Measurements from ENCODE around the gene TMEM63B. TPM values are rescaled to one million over a fixed set of nuclear protein-coding genes. Genes with fewer than 3 reads are reported as not detected.

TMEM63B gene
- total RNA-seq, 2 experiments from 2014 or later: 10.9 to 15.2 TPM

- Mint-ChIP-seq H3K36me3 (ENCODE audit: low read depth) (no peaks in the 10 kb centered on the region), H3K4me3 (no peak overlapping the region), H3K9me3 (ENCODE audit: low read depth) (no peaks in the 10 kb centered on the region), H3K4me1 (peaks cover 22% of the 10 kb centered on the region), H3K27ac (no peak overlapping the region), H3K27me3 (no peaks in the 10 kb centered on the region)
- CTCF ChIA-PET: interaction anchor here (0.7 to 4.0 kb wide), 5 partner anchors 10 to 106 kb away, joined by 3 to 21 read pairs (median 4); partner anchors contain the start of gene SLC35B2
- DNase-seq (no peak), ATAC-seq (no peak)
- POLR2A ChIA-PET: no interaction called here
- intact Hi-C loops (cut with DNase I, micrococcal nuclease): no loop called here
Measured at GRCh38 chr6:44162876-44163625, 35.7 kb downstream of the TMEM63B start.

- intact Hi-C loops (cut with DNase I, micrococcal nuclease): no loop called here
- ATAC-seq (no peak), DNase-seq (no peak)
- H3K4me3 Mint-ChIP-seq: no peak overlapping the region
- peaks cover 16% of the 10 kb centered on the region for H3K4me1 Mint-ChIP-seq
- POLR2A ChIA-PET: no interaction called here
- no peaks in the 10 kb centered on the region for H3K9me3 Mint-ChIP-seq (ENCODE audit: low read depth)
- H3K27ac Mint-ChIP-seq: no peak overlapping the region
- H3K27me3 Mint-ChIP-seq: no peaks in the 10 kb centered on the region
- no peaks in the 10 kb centered on the region for H3K36me3 Mint-ChIP-seq (ENCODE audit: low read depth)
- CTCF ChIA-PET: interaction anchor here (0.9 kb wide), 1 partner anchor 9 kb away, joined by 4 read pairs; no protein-coding TSS in a partner anchor
Measured at GRCh38 chr6:44166116-44166515, 38.8 kb downstream of the TMEM63B start.

GRCh38 chr6:44166591-44167184, 39.3 kb downstream of the TMEM63B start:
- Mint-ChIP-seq H3K27me3 (no peaks in the 10 kb centered on the region), H3K9me3 (ENCODE audit: low read depth) (no peaks in the 10 kb centered on the region), H3K36me3 (ENCODE audit: low read depth) (no peaks in the 10 kb centered on the region), H3K27ac (no peak overlapping the region), H3K4me1 (peaks cover 15% of the 10 kb centered on the region), H3K4me3 (no peak overlapping the region)
- peak; percentile 18 for DNase-seq
- peak; percentile 27 for ATAC-seq
- intact Hi-C loops (cut with DNase I, micrococcal nuclease): no loop called here
- CTCF ChIA-PET: interaction anchor here (0.9 kb wide), 1 partner anchor 8 kb away, joined by 4 read pairs; no protein-coding TSS in a partner anchor
- POLR2A ChIA-PET: no interaction called here

DNA sequence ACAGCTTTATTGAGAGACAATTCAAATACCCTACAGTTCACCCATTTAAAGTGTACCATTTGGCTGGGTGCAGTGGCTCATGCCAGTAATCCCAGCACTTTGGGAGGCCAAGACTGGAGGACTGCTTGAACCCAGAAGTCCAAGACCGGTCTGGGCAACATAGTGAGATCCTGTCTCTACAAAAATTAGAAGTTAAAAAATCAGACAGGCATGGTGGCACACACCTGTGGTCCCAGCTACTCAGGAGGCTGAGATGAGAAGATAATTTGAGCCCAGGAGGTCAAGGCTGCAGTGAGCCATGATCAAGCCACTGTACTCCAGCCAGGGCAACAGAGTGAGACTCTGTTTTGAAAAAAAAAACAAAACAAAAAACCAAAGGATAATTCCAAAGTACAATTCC, 40.2 kb downstream of the TMEM63B start:
- ATAC-seq (no peak), DNase-seq (no peak)
- no peak overlapping the region for H3K4me3 Mint-ChIP-seq
- no peaks in the 10 kb centered on the region for H3K27me3 Mint-ChIP-seq
- ChIA-PET POLR2A (no interaction called here), CTCF (interaction anchor here (1.4 kb wide), 1 partner anchor 71 kb away, joined by 6 read pairs; no protein-coding TSS in a partner anchor)
- H3K9me3 Mint-ChIP-seq (ENCODE audit: low read depth): no peaks in the 10 kb centered on the region
- H3K4me1 Mint-ChIP-seq: peaks cover 17% of the 10 kb centered on the region
- H3K36me3 Mint-ChIP-seq (ENCODE audit: low read depth): no peaks in the 10 kb centered on the region
- intact Hi-C loops (cut with DNase I, micrococcal nuclease): no loop called here
- no peak overlapping the region for H3K27ac Mint-ChIP-seq

DNA sequence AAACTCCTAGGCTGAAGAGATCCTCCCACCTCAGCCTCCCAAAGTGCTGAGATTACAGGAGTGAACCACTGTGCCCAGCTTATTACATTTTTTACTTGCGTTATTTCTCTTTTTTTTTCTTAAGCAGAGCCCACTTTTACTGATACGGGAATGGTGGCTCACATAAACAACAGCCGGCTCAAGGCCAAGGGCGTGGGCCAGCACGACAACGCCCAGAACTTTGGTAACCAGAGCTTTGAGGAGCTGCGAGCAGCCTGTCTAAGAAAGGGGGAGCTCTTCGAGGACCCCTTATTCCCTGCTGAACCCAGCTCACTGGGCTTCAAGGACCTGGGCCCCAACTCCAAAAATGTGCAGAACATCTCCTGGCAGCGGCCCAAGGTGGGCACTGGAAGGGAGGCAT, 41.8 kb downstream of the TMEM63B start:
- Mint-ChIP-seq H3K27me3 (no peaks in the 10 kb centered on the region), H3K4me1 (peaks cover 30% of the 10 kb centered on the region), H3K4me3 (no peak overlapping the region), H3K36me3 (ENCODE audit: low read depth) (no peaks in the 10 kb centered on the region), H3K27ac (no peak overlapping the region), H3K9me3 (ENCODE audit: low read depth) (no peaks in the 10 kb centered on the region)
- intact Hi-C loops (cut with DNase I, micrococcal nuclease): no loop called here
- ChIA-PET CTCF (interaction anchor here (0.6 to 1.3 kb wide), 4 partner anchors 18 to 169 kb away, joined by 3 to 4 read pairs (median 3); no protein-coding TSS in a partner anchor), POLR2A (no interaction called here)
- DNase-seq: no peak
- no peak for ATAC-seq

- intact Hi-C loops (cut with DNase I, micrococcal nuclease): loop anchor here in 1 of 2 experiments (5.0 kb wide), 1 partner anchor 43 kb away; the partner anchor contains the start of genes MRPL14 and TMEM63B
Measured at GRCh38 chr6:44169886-44170570, 42.7 kb downstream of the TMEM63B start.

GRCh38 chr6:44171899-44172546, 44.7 kb downstream of the TMEM63B start:
- no peaks in the 10 kb centered on the region for H3K9me3 Mint-ChIP-seq (ENCODE audit: low read depth)
- CTCF ChIA-PET: interaction anchor here (0.6 to 2.7 kb wide), 30 partner anchors 9 to 484 kb away, joined by 3 to 21 read pairs (median 4); partner anchors contain the start of gene SLC35B2
- DNase-seq (peak; percentile 79), ATAC-seq (peak; percentile 88)
- peak overlapping the region; percentile 73 for H3K4me3 Mint-ChIP-seq
- no peaks in the 10 kb centered on the region for H3K27me3 Mint-ChIP-seq
- H3K4me1 Mint-ChIP-seq: peaks cover 28% of the 10 kb centered on the region
- intact Hi-C loops (cut with DNase I, micrococcal nuclease): loop anchor here (1.0 to 5.0 kb wide), 13 partner anchors 11 to 166 kb away; partner anchors contain the start of genes MRPL14 (in 2 of the 2), NFKBIE (in 2 of the 2), TMEM63B (in 2 of the 2) and HSP90AB1 (in 1 of the 2)
- peak overlapping the region; percentile 95 for H3K27ac Mint-ChIP-seq
- POLR2A ChIA-PET: interaction anchor here (1.4 to 2.0 kb wide), 2 partner anchors 41 to 75 kb away, joined by 4 to 15 read pairs; partner anchors contain the start of gene HSP90AB1
- no peaks in the 10 kb centered on the region for H3K36me3 Mint-ChIP-seq (ENCODE audit: low read depth)

More at GRCh38 chr6:44169886-44170570, 42.7 kb downstream of the TMEM63B start:
- Mint-ChIP-seq H3K27ac (no peak overlapping the region), H3K27me3 (no peaks in the 10 kb centered on the region), H3K9me3 (ENCODE audit: low read depth) (no peaks in the 10 kb centered on the region), H3K4me1 (peaks cover 30% of the 10 kb centered on the region), H3K4me3 (no peak overlapping the region), H3K36me3 (ENCODE audit: low read depth) (no peaks in the 10 kb centered on the region)
- CTCF ChIA-PET: interaction anchor here (0.8 to 1.3 kb wide), 3 partner anchors 19 to 168 kb away, joined by 3 to 4 read pairs (median 3); no protein-coding TSS in a partner anchor
- ATAC-seq (no peak), DNase-seq (no peak)
- POLR2A ChIA-PET: no interaction called here

GRCh38 chr6:44172731-44173500, 45.6 kb downstream of the TMEM63B start:
- ATAC-seq (peak; percentile 72), DNase-seq (peak; percentile 91)
- intact Hi-C loops (cut with DNase I, micrococcal nuclease): loop anchor here (1.0 to 5.0 kb wide), 13 partner anchors 12 to 165 kb away; partner anchors contain the start of genes MRPL14 (in 2 of the 2), NFKBIE (in 2 of the 2), TMEM63B (in 2 of the 2) and HSP90AB1 (in 1 of the 2)
- Mint-ChIP-seq H3K4me3 (peak overlapping the region; percentile 73), H3K27me3 (no peaks in the 10 kb centered on the region), H3K27ac (peak overlapping the region; percentile 95), H3K36me3 (ENCODE audit: low read depth) (no peaks in the 10 kb centered on the region), H3K9me3 (ENCODE audit: low read depth) (no peaks in the 10 kb centered on the region), H3K4me1 (peaks cover 30% of the 10 kb centered on the region)
- CTCF ChIA-PET: interaction anchor here (0.6 to 2.7 kb wide), 30 partner anchors 11 to 448 kb away, joined by 3 to 21 read pairs (median 4); partner anchors contain the start of genes AARS2 and SLC35B2
- POLR2A ChIA-PET: interaction anchor here (0.7 to 2.0 kb wide), 3 partner anchors 42 to 74 kb away, joined by 3 to 15 read pairs (median 4); partner anchors contain the start of gene HSP90AB1

GRCh38 chr6:44176130-44176761, 48.9 kb downstream of the TMEM63B start:
- H3K4me1 Mint-ChIP-seq: peaks cover 29% of the 10 kb centered on the region
- ChIA-PET CTCF (interaction anchor here (1.6 kb wide), 1 partner anchor 10 kb away, joined by 6 read pairs; no protein-coding TSS in a partner anchor), POLR2A (no interaction called here)
- ATAC-seq (no peak), DNase-seq (no peak)
- intact Hi-C loops (cut with DNase I, micrococcal nuclease): no loop called here
- H3K36me3 Mint-ChIP-seq (ENCODE audit: low read depth): no peaks in the 10 kb centered on the region
- H3K4me3 Mint-ChIP-seq: no peak overlapping the region
- H3K27me3 Mint-ChIP-seq: no peaks in the 10 kb centered on the region
- H3K27ac Mint-ChIP-seq: no peak overlapping the region
- no peaks in the 10 kb centered on the region for H3K9me3 Mint-ChIP-seq (ENCODE audit: low read depth)
